SK-N-MC (cell line): ENCODE results near the gene AGBL1.

Experiments
- EZH2 ChIP-seq: fragments of 200-600 bp; sonication (generic); IDR thresholded peaks from one replicate; pipeline ENCODE4 v1.6.1; 2017; ENCODE audit warnings: antibody characterized with exemption
- POLR2AphosphoS5 ChIP-seq: IDR thresholded peaks from 2 replicates; pipeline ENCODE4 v1.6.1; 2012; ENCODE audit warnings: mild to moderate bottlenecking, low read depth, low read length, borderline replicate concordance

DNA sequence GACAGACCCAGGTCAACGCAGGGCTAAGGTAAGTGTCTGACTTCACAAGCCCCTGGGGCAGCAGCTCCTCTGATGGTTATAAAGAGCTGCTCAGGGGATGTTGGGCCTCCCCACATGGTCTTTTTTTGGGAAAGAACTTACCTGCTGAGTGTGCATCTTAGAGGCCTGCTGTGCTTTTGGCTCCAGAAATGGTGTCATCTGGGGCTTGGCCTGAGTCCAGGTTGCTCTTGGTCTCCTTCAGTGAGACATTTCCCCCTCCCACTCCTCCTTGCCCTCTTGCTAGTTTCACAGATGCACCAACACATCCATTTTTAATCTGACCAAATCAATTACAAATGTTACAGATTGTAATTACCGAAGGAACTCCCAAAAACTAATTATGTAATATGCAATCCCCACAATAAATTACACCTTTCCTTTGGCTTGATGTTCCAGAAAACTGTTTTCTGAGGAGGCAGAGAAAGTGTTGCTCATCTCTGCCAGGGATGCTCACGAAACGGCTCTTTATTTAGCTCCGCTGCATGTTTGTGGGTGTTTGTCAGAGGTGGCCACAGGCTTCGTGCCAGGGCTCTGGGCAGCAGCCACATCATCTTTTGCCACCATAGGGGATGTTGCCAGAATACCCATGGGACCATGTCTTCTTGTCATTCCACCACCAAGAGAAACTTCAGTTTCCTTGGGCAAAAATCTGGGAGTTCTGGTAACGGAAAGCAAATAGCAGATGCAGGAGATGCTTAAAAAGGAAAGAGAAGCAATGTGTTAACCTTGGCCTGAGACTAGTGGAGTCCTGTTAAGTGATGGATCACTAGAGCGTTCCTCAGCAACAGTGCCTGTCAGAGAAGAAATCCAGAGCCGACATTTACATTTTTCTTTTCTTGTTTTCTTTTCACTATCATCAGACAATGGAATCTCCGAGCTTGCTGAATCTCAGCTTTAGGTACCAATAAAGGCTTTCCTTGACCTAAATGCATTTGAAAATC is 799.9 kb downstream of the AGBL1 start:
- TF ChIP-seq EZH2 (no peak), POLR2AphosphoS5 (no peak)
